Measurements from ENCODE around the gene ADCY2. TPM values are rescaled to one million over a fixed set of nuclear protein-coding genes. Genes with fewer than 3 reads are reported as not detected.

ADCY2 gene
- total RNA-seq, 1 experiment from 2014 or later = 31.3 TPM

GRCh38 chr5:7754997-7755596, 359.2 kb downstream of the ADCY2 start:
- Histone ChIP-seq H2BK12ac (ENCODE audit: insufficient read length, low read depth, low read length) (no peak overlapping the region), H4K91ac (ENCODE audit: insufficient read length, low read depth, low read length) (no peak overlapping the region), H3K23me2 (ENCODE audit: insufficient read length, low read depth, low read length, poor library complexity, severe bottlenecking) (no peaks in the 10 kb centered on the region), H3K27ac (ENCODE audit: insufficient read length, low read depth, low read length) (no peak overlapping the region), H4K20me1 (ENCODE audit: control insufficient read depth, insufficient read depth, insufficient read length) (no peaks in the 10 kb centered on the region), H3K79me2 (ENCODE audit: insufficient read depth, low read length) (no peaks in the 10 kb centered on the region), H2BK120ac (ENCODE audit: low read depth, low read length, poor library complexity, severe bottlenecking) (no peak overlapping the region), H3K9ac (ENCODE audit: extremely low read depth, insufficient read length, low read length) (no peak overlapping the region), H2AFZ (ENCODE audit: low read length) (no peak overlapping the region), H3T11ph (ENCODE audit: low read length) (no peak overlapping the region), H4K8ac (replicated peaks; ENCODE audit: insufficient read length, low read depth, low read length) (no peak overlapping the region), H3K27me3 (ENCODE audit: insufficient read depth, low read length) (no peaks in the 10 kb centered on the region), H3K4ac (ENCODE audit: low read depth, low read length) (no peak overlapping the region), H2AK5ac (ENCODE audit: insufficient read length, low read length) (no peak overlapping the region), H3K23ac (ENCODE audit: insufficient read length, low read depth, low read length) (no peak overlapping the region), H3K4me1 (ENCODE audit: insufficient read depth, low read length) (no peaks in the 10 kb centered on the region), H3K18ac (ENCODE audit: insufficient read length, low read depth, low read length) (no peak overlapping the region), H3K4me2 (ENCODE audit: insufficient read depth, insufficient read length, low read length) (no peak overlapping the region), H2BK15ac (ENCODE audit: low read depth, low read length) (no peak overlapping the region), H2BK20ac (ENCODE audit: low read depth, low read length, poor library complexity, severe bottlenecking) (no peak overlapping the region), H3K79me1 (ENCODE audit: insufficient read depth, low read depth, low read length, poor library complexity, severe bottlenecking) (no peaks in the 10 kb centered on the region), H2BK5ac (ENCODE audit: insufficient read length, low read length) (no peak overlapping the region), H3K56ac (ENCODE audit: insufficient read length, low read depth, low read length) (no peak overlapping the region), H4K5ac (ENCODE audit: insufficient read length, low read depth, low read length) (no peak overlapping the region), H3K9me3 (ENCODE audit: control insufficient read depth, low read depth, low read length) (no peaks in the 10 kb centered on the region), H3K14ac (ENCODE audit: insufficient read depth, low read length) (no peak overlapping the region)
- peak; percentile 90 for DNase-seq
- H3K27me3 Mint-ChIP-seq (ENCODE audit: low read depth) = no peaks in the 10 kb centered on the region
- no CpG with 5 or more reads among the region's 13 CpGs for WGBS (ENCODE audit: extremely low coverage, insufficient read length, low lambda C conversion rate)
- H3K36me3 Mint-ChIP-seq (ENCODE audit: insufficient read depth in 1 of 3, low read depth in 3 of 3) = peaks cover 3 to 10% (median 8%) of the 10 kb centered on the region in 3 experiments; a peak in 5 of 7 replicates
- no peak overlapping the region for H3K4me3 Mint-ChIP-seq
- H3K27ac Mint-ChIP-seq = peak overlapping the region in 2 of 3 experiments; percentile 23 to 80; a peak in 1 of 7 replicates
- peaks cover 7 to 8% of the 10 kb centered on the region in 2 experiments for H3K4me1 Mint-ChIP-seq
- H3K9me3 Mint-ChIP-seq = no peaks in the 10 kb centered on the region
- peak; percentile 96 for TF ChIP-seq CTCF (conservative IDR thresholded peaks at IDR 0.05)

Data from H9 (cell line).